Cortex of kidney (tissue), 1 donor: ENCODE data around the gene RASSF1.

Source experiments
- DNase-seq: peaks from one replicate; lab custom pipeline; 2025; lab: John Stamatoyannopoulos, UW

RASSF1 gene

DNA sequence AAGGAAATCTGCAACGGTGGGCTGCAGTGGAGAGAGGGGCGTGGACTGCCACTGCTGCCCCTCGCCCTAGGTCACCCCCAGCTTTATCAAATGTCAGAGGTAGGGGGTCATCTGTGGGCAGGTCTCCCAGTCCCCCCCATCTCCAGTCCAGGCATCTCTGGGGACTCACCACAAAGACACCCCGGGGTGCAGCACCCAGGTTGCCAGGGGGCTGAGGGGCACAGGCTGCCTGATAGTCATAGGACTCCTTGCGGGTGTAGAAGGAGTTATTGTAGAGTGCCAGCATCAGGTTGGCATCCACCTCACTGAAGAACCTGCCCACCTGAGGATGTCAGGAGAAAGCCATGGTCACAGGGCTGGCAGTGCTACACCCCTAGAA lies 25.2 kb upstream of the RASSF1 start:
- DNase-seq = no peak

DNA sequence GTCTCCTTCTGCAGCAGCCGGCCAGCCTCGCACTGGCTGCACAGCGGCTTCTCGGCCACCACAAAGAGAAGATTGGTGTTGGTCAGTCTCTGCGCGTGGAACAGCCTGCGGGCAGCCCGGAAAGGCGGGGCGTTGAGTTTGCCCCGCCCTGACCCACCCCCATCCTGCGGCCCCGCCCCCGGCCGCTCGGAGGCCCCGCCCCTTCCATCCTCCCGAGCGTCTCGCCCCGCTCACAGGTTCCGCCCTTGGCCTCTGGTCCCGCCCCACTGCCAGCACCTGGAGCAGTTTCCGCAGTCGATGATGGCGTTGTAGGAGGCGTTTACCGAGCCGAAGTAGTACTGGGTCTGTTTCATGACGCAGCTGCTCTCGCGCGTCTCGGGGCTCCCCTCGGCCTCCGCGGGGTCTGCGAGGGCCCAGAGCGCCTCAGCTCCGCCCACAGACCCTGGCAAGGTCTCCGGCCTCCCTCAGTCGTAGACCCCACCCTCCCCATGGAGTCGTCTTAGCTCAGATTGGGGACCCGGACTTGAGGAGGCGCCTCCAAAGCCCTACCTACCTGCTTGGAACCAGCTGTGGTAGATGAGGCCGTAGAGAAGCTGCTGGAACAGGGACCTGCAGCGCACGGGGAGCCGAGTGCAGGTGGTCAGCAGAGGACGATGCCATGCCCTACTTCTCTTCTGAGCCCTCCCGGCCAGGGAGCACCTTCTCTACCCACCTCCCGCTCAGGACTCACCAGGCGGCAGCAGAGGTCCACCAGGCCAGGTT lies 24.6 kb upstream of the RASSF1 start:
- DNase-seq = no peak

DNA sequence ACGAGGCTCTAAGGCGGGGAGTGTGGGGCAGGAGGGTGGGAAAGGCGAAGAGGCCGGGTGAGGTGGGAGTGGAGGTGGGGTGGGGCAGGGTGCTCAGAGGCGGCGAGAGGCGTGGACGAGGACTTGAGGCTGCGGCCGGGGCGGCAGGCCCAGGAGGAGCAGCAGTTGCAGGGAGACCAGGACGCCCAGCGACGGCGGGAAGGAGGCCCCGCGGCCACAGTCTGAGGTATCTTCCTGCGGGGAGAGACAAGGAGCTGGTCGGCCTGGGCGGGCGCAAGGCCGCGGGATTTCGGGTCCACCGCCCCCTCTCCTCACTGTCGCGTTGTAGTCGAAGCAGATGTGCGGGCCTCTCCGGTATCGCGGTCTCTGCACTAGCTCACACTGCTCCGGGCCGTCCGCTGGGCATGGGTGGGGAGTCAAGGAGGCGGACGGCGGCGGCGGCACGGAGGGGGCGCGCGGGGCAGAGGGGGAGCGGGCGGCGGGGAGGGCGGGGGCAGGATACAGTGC lies 24.0 kb upstream of the RASSF1 start:
- no peak for DNase-seq

DNA sequence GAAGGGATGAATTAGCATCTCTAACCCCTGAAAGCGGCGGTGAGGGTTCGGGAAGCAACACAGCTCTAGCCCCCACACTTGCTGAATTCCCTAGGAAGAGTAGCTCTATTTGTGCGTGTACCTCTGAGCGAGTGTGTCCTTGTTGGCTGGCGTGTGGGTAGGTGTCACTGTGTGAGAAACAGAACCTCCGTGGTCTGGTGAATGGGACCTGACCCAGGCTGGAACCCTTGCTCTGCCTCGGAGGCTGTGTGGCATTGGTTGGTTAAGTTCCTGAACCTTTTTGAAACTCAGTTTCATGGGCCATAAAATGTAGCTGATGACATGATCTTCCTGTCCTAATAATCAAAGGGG lies 19.1 kb upstream of the RASSF1 start:
- DNase-seq = no peak

DNA sequence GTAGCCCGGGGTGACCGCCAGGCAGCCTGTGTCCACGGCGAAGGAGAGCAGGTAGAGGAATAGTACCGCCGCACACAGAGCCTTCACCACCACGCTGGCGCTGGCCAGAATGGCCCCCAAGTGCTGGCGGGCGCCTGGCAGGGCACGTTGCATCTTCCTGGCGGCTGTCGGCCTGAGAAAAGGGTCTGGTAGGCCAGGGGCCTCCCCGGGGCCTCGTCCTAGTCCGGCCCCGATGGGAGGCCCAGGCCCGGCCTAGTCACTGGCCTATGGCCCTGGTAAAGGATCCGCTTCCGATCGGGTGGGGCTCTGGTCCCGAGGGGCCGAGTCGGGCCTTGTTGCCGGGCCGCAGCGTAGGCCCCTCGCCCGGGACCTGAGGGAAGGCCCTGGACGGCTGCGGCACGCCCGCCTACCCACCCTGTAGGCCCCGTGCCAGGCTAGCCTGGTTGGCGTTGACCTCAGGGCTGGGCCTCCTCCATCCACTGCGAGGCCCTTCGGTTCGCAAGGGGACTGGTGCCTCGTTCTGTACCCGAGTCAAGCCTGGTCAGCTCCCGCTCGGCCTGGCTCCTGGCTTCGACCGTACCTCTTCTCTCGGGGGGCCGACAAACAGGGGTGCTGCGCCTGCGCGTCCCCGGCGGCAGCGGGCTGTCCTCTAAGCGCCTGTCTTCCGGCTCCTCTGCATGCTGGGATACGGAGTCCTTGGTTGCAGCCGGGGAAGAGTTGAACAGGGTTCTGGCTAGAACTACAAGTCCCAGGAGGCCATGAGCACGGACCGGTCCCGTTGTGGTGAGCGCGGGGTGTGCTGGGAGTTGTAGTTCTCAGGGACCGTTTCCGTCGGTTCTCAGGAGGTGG lies 18.5 kb upstream of the RASSF1 start, which contains the start of gene TMEM115:
TSS of gene TMEM115 (minus strand) at position 611 of the 849 bp plus-strand sequence. CDS start at position 153, 458 bp downstream.
- peak; percentile 46 for DNase-seq

DNA sequence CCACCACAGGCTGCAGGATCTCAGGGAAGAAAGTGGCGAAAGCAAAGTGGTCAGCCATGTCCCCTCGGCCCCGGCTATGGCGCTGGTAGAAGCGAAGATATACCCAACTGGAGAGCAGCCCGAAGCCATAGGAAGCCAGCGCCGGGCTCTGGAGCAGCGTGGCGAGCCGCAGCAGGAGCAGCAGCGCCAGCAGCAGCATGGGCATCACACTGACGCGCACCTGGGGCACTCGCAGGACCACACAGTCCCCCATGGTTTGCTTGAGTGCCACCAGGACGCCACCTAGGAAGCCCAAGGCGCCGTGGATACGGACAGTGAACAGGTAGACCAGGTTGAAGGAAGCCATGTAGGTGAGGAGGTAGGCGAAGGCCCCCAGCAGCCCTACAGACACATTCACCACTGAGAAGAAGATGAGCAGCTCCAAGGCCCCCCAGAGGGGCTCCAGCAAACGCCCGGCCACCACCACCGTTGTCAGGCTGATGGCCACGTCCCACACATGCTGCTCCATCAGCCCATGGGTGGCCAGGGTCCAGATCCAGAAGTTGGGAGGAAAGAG lies 17.8 kb upstream of the RASSF1 start:
- no peak for DNase-seq

DNA sequence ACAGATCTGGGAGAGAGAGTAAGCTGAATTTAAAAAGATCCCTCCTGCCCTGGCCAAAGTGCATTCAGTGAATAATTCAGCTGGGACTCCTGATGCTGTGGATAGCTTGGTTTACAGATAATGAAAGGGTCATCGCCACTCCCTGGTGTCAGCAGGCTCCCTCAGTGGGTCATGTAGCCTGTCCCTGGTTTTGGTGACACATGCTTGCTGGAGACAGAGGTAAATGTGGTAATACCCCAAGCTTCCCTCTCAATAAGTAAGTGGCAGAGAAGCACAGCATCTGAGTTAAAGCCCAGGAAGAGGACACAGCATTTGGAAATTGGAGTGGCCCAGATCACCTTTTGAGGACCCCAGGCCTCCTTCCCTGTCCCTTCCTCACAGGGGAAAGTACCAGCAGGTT lies 16.8 kb upstream of the RASSF1 start:
- no peak for DNase-seq

DNA sequence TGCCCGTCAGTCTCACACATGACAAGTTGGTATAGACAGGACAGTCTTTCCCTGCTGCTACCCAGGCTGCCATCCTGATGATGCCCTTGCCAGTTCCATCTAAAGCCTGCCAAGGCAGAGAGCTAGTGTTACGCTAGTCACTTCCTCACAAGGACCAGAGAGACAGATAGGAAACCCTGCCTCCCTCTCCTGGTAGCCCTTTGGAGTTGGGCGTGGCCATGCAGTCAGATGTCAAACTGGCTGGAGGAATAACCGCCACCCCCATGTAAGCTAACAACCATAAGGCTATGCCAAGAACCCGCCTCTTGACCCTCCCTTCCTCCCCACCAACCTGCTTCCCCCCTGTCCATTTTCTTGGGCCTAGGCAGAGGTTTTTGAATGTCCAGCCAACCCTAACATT lies 15.9 kb upstream of the RASSF1 start:
- no peak for DNase-seq

DNA sequence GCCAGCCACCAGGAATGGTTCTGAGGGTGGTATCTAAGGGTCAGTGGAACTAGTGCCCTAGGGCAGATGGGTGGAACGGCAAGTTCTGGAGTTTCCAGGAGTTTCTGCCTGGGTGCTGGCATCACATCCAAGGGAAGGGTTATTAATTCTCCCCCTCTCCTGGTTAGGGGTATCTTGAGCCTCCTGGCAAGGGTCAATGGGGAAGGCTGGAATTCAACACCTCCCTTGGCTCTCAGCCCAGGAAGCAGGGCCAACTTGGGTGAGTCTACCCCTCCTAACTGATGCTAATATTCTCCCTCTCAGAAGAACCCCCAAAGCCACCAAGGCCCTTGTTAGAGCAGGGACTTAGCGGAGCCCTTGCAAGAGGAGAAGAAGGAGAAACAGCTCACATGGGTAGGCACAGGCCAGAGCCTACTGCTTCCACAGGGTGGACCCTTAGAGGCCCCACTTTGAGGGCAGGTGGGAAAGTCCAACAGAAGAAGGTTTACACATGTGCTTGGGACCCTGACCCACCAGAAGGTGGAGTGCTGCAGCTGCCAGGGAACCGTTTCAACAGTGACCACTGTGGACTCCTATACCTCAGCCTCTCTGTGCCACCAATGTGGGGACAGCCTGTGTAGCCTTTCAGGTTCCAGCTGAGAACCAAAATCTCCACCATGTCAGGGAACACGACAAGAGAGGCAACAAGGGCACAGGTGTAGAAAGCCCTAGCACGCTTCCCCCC lies 15.4 kb upstream of the RASSF1 start:
- DNase-seq = no peak

DNA sequence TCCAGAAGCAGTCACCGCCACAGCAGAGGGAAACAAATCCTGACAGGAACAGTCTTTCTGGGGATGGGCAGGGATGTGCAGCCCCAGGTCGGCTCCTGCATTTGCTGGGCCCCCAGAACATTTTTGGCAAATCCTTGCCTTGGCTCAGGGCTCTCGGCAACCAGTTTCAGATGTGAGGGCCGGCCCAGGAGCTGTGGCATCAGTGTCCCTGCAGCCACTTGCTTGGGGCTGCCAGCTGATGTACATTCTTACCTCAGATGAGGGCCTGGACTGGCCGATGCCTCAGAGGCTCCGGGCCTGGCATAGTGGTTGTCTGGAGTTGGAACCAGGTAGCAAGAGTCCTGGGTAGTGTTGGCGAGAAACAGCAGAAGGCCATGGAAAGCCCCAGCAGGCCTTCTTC lies 14.2 kb upstream of the RASSF1 start:
- DNase-seq = no peak

DNA sequence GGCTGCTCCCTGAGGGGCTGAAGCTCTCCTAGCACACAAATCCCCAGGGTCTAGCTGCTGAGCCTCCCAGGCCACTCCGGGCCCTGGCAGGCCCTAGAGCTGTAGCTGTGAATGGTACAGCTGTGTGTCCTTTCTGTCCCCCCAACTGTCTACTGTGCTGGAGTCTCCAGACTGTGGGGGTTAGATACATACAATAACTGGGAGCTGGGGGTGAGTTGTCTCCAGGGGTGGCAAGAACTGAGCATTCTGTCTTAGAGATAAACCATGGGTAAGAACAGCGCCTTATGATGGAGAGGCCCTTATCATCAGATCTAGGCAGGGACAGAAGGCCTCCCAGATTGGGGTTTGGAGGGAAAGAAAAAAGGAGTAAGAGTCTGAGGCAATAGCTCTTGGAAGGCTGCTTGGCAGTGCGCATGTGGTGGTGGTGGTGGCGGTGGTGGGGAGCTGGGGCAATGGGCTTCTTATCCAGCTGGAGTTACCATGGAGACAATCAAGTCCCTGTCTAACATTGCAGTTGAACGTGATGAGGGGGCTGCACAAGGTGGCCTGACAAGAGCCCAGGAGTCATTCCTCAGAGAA lies 13.6 kb upstream of the RASSF1 start:
- no peak for DNase-seq

DNA sequence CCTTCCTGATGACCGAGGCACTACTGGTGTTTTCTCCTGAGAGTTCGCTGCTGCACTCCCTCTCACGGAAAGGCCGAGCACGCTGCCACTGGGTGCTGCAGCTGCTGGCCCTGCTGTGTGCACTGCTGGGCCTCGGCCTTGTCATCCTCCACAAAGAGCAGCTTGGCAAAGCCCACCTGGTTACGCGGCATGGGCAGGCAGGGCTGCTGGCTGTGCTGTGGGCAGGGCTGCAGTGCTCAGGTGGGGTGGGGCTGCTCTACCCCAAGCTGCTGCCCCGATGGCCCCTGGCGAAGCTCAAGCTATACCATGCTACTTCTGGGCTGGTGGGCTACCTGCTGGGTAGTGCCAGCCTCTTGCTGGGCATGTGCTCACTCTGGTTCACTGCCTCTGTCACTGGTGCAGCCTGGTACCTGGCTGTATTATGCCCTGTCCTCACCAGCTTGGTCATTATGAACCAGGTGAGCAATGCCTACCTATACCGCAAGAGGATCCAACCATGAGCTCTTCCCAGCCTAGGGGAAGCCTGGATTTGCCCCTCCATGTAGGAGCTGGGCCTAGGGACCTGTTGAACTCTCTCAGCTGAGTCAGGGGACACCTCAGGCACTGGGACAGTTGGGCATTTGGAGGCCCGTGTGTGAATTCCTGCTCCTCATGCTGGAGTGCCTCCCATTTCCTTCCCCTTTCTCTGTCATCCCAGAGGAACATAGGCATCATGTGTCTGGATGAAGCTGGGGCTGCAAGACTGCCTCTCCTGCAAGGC lies 12.8 kb upstream of the RASSF1 start:
- DNase-seq = no peak

DNA sequence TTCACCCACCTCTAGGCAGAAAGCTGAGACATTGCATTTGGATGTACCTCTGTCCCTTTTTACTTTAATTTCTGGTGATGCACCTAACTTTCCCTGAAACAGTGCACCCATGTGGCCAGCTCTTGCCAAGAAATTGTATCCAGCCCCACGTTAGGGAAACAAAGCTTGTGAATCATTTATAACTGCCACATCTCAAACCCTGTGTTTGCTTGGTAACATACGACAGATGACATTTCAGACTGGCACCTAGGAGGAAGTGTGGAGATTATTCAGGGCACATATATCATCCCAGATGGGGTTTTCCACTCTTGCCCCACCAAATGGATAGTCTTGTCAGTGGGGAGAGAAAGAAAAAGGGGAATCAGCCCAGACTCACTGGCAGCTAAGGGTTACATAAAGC lies 12.1 kb upstream of the RASSF1 start:
- no peak for DNase-seq

DNA sequence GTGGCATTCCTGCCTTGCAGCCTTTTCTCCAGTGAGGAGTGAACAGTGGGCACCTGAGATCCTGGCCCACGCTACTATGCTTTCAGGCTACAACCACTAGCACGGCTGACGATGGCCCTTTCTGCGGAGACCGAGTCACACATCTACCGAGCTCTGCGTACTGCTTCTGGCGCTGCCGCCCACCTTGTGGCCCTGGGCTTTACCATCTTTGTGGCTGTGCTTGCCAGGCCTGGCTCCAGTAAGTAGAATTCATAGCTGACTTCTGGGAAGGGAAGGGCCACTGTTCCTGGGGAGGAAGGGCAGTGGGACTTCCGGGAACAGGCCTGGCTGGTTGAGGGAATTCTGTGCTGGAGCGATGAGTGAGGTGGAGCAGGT lies 10.7 kb upstream of the RASSF1 start:
- DNase-seq = no peak

DNA sequence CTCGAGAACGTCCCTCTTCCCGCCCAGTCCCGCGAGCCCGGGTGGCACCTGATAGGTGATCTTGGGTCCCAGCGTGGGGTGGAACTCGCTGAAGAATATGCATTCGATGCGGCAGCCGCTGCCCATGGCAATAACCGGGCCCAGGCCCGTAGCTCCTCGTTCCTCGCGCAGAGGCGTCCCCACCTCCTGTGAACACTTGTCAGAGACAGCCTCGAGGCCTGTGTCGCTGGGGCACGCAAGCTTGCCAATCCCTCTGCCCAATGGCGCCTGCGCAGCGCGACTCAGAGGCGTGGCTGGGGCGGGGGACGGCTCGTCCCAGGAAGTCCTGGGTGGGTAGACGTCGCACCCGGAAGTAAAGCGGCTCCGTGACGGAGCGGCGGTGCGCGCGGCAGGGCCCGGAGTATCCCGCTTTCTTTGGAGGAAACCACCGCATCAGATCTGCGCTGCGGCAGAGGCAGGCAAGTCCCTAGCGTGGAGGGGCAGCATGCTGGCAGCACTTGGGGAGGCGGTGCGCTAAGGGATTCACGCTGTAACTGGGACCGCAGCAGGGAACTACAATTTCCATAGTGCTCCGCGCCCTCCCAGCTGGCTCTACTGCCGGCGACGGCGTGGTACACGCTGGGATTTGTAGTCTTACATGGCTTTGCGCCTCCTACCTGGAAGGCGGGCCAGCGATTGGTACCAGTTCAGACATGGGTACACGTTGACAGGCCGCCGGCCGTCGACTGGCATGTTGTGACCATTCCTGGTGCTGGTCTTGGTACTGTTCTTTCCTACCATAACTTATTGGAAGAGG lies 10.1 kb upstream of the RASSF1 start, which contains the start of the genes CYB561D2 and NPRL2:
TSS of gene CYB561D2 (plus strand) at position 336 of the 796 bp plus-strand sequence. CDS start 572 bp downstream, outside the sequence.
TSS of gene NPRL2 (minus strand) at position 249 of the 796 bp plus-strand sequence. CDS start at position 126, 123 bp downstream.
- peak; percentile 65 for DNase-seq

DNA sequence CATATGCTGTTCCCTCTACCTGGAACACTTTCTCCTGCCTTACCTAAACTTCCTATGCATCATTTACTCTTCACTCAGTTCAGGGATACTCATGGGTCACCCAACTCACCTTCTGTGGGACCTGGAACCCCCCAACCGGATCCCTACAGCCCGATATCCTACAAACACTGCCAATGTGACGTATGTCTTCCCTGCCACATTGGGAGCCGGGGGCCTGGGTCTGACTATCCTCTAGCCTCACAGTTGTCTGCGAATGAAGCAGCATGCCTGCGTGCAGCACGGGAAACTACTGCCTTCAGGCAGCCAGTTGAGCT lies 9.5 kb upstream of the RASSF1 start:
- no peak for DNase-seq

DNA sequence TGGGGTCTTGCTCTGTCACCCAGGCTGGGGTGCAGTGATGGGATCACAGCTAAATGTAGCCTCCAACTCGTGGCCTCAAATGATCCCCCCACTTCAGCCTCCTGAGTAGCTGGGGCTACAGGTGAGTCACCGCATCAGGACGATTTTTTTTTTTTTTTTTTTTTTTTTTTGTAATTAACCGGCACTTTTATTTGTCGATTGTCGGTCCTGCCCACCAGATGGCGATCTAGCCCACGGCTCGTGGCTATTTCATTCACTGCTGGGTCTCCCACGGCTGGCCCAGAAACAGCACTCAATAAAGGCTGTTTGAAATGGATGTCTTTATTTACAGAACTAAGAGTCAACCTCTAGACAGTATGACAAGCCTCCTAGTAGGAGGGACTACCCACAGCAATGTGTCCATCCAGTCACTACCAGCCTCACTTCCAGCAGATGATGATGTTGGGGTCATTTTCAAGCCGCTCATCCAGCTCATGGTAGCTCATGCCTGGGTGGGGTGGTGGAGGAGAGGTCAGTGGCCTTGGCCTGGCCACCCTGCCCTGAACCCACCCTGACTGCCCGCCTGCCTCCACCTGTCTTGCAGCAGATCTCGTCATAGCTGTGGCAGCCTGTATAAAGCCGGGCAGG lies 6.7 kb upstream of the RASSF1 start:
- DNase-seq = no peak

DNA sequence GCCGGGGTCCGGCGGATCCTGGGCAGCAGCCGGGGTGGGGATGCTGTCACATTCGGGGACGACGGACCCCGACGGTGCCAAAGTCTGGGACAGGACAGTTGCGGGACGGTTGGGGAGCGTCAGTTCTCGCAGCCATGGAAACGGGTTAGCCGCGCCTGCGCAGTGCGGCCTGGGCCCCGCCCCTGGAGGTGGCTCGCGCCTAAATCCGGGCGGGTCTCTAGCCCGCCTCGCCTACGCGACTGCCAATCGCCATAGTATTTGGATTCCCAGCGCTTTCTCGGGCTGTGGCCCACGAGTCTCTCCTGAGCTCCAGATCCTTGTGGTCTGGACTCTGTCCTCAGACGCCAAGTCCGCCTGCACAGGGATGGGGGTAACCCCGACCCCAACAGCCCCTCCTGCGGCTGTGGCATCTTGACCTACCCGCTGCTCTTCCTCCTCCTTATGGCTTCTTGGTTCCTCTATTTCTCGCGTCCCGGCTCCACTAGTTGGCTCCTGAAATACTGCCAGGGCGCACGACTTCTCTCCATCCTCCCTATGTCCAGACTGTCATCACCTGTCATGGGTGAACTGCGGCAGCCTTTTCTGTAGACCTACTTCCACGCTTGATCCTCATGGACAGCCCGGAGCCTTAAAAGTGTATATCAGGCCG lies 5.1 kb upstream of the RASSF1 start, which contains the start of gene ZMYND10:
TSS of gene ZMYND10 (minus strand) at position 147 of the 649 bp plus-strand sequence. CDS start 153 bp downstream, outside the sequence.
- DNase-seq = no peak

DNA sequence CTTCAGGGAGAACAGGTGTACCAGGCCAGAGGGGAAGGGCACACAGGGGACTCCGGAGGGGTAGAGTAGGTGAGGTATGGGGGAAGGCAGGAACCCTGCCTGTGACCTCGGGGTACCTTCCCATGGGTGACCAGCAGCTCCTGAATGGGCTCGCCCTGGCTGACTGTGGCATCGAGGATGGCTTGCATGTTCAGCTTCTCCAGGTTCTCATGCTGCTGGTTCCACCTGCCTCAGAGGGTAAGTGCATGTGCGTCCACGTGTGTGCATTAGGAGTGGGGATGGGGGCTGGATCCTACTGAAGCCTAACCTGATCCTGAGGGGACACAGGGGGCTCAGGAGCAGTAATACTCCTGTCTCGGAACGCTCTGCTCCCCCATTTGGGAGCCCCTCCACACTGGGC lies 4.4 kb upstream of the RASSF1 start:
- DNase-seq = no peak
